ENCODE measurements around the gene SMTNL2. TPM values are rescaled to one million over a fixed set of nuclear protein-coding genes. Genes with fewer than 3 reads are reported as not detected.

Gene SMTNL2
- total RNA-seq, 1 donor from 2014 or later = 0.32 TPM

- Mint-ChIP-seq H3K4me1 (ENCODE audit: low read depth) (peaks cover 13% of the 10 kb centered on the region), H3K4me3 (ENCODE audit: unreplicated experiment) (no peak overlapping the region), H3K36me3 (ENCODE audit: low read depth) (no peaks in the 10 kb centered on the region)
Observed at GRCh38 chr17:4579678-4580077, 4.7 kb upstream of the SMTNL2 start.

GRCh38 chr17:4580291-4580690 is 4.0 kb upstream of the SMTNL2 start:
- Mint-ChIP-seq H3K4me1 (ENCODE audit: low read depth) (peaks cover 13% of the 10 kb centered on the region), H3K27ac (ENCODE audit: unreplicated experiment) (no peak overlapping the region), H3K4me3 (ENCODE audit: unreplicated experiment) (no peak overlapping the region), H3K36me3 (ENCODE audit: low read depth) (no peaks in the 10 kb centered on the region), H3K27me3 (ENCODE audit: low read depth) (peaks cover 33% of the 10 kb centered on the region), H3K9me3 (ENCODE audit: low read depth) (no peaks in the 10 kb centered on the region)
- DNase-seq (ENCODE audit: low spot score) = no peak
- no peak for TF ChIP-seq CTCF (IDR thresholded peaks at IDR 0.05)

More at GRCh38 chr17:4579678-4580077, 4.7 kb upstream of the SMTNL2 start:
- H3K27me3 Mint-ChIP-seq (ENCODE audit: low read depth) = peaks cover 29% of the 10 kb centered on the region
- DNase-seq (ENCODE audit: low spot score) = no peak
- no peak for TF ChIP-seq CTCF (IDR thresholded peaks at IDR 0.05)
- no peak overlapping the region for H3K27ac Mint-ChIP-seq (ENCODE audit: unreplicated experiment)
- no peaks in the 10 kb centered on the region for H3K9me3 Mint-ChIP-seq (ENCODE audit: low read depth)

GRCh38 chr17:4582101-4582501 is 2.2 kb upstream of the SMTNL2 start:
- peaks cover 5% of the 10 kb centered on the region for H3K4me1 Mint-ChIP-seq (ENCODE audit: low read depth)
- H3K4me3 Mint-ChIP-seq (ENCODE audit: unreplicated experiment) = no peak overlapping the region
- H3K27me3 Mint-ChIP-seq (ENCODE audit: low read depth) = peaks cover 43% of the 10 kb centered on the region
- no peak for TF ChIP-seq CTCF (IDR thresholded peaks at IDR 0.05)
- no peak overlapping the region for H3K27ac Mint-ChIP-seq (ENCODE audit: unreplicated experiment)
- DNase-seq (ENCODE audit: low spot score) = no peak
- H3K36me3 Mint-ChIP-seq (ENCODE audit: low read depth) = no peaks in the 10 kb centered on the region
- no peaks in the 10 kb centered on the region for H3K9me3 Mint-ChIP-seq (ENCODE audit: low read depth)

- TF ChIP-seq CTCF (IDR thresholded peaks at IDR 0.05) = no peak
- Mint-ChIP-seq H3K27me3 (ENCODE audit: low read depth) (peaks cover 43% of the 10 kb centered on the region), H3K9me3 (ENCODE audit: low read depth) (no peaks in the 10 kb centered on the region), H3K36me3 (ENCODE audit: low read depth) (no peaks in the 10 kb centered on the region), H3K4me3 (ENCODE audit: unreplicated experiment) (no peak overlapping the region), H3K4me1 (ENCODE audit: low read depth) (peaks cover 4% of the 10 kb centered on the region), H3K27ac (ENCODE audit: unreplicated experiment) (no peak overlapping the region)
- DNase-seq (ENCODE audit: low spot score) = no peak
Observed at GRCh38 chr17:4582691-4583090, 1.6 kb upstream of the SMTNL2 start.

GRCh38 chr17:4583206-4583605 is 1.1 kb upstream of the SMTNL2 start:
- Mint-ChIP-seq H3K27ac (ENCODE audit: unreplicated experiment) (no peak overlapping the region), H3K36me3 (ENCODE audit: low read depth) (no peaks in the 10 kb centered on the region), H3K27me3 (ENCODE audit: low read depth) (peaks cover 43% of the 10 kb centered on the region), H3K4me1 (ENCODE audit: low read depth) (peaks cover 4% of the 10 kb centered on the region), H3K4me3 (ENCODE audit: unreplicated experiment) (no peak overlapping the region), H3K9me3 (ENCODE audit: low read depth) (no peaks in the 10 kb centered on the region)
- no peak for DNase-seq (ENCODE audit: low spot score)
- TF ChIP-seq CTCF (IDR thresholded peaks at IDR 0.05) = no peak

Measured in chondrocyte (in vitro differentiated cells).